ENCODE data around the gene CACHD1. TPM values are rescaled to one million over a fixed set of nuclear protein-coding genes. Genes with fewer than 3 reads are reported as not detected.

CACHD1 gene
- polyA plus RNA-seq, 2 of the 4 experiments (the other 2 are of a cell fraction), result 0.72 to 1.6 TPM

DNA sequence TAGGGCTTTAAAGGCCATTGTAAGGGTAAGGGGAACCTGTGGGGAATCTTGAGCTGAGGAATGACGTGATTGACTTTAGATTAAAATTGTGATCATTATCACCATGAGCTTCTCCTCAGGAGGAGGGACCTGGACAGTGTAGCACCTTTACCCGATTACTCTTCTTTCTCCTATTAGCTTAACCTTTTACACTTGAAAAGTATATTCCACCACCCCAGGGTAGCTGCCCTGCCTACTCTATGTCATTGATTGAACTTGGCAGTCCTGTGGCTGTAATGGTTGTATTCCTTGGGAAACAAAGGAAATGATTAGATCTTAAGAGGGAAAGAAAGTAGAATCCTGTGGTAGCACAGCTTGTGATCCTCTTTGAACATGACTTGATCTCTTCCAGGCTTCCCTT, 47.7 kb downstream of the CACHD1 start (continued):
- no peak for TF ChIP-seq HOXB13 (CRISPR knock-in tag; IDR thresholded peaks at IDR 0.05; ENCODE audit: low read depth)

GRCh38 chr1:64518692-64519481, 49.0 kb downstream of the CACHD1 start:
- ChIA-PET POLR2A (no interaction called here), CTCF (no interaction called here)
- H3K4me3 ChIP-seq, result no peak overlapping the region
- ATAC-seq (no peak), FAIRE-seq (no peak), DNase-seq (ENCODE audit: low read depth in 1 of 2, low spot score in 1 of 2) (no peak)
- peaks cover 14% of the 10 kb centered on the region; the same call in 2 of the 3 replicates for H3K4me1 ChIP-seq
- no peak overlapping the region for H3K27ac ChIP-seq
- TF ChIP-seq CHD2 (IDR thresholded peaks at IDR 0.05; ENCODE audit: low read length, partially characterized antibody), result no peak
- TF ChIP-seq RNF2 (IDR thresholded peaks at IDR 0.05; ENCODE audit: borderline replicate concordance, low read depth), result no peak
- no peak for TF ChIP-seq ATOH8 (CRISPR knock-in tag; IDR thresholded peaks at IDR 0.05; ENCODE audit: low read depth)
- TF ChIP-seq BHLHE40 (IDR thresholded peaks at IDR 0.05; ENCODE audit: low read depth, low read length), result no peak
- no peak for TF ChIP-seq REST (IDR thresholded peaks at IDR 0.05)
- no peak for TF ChIP-seq TFCP2L1 (CRISPR knock-in tag; IDR thresholded peaks at IDR 0.05)
- no peak for TF ChIP-seq FOSB (CRISPR knock-in tag; IDR thresholded peaks at IDR 0.05)
- TF ChIP-seq NFE2L2 (conservative IDR thresholded peaks at IDR 0.05; ENCODE audit: low read length), result no peak
- no peak for TF ChIP-seq SMC3 (IDR thresholded peaks at IDR 0.05)
- TF ChIP-seq TP53 (CRISPR knock-in tag; IDR thresholded peaks at IDR 0.05), result no peak
- TF ChIP-seq EHMT2 (IDR thresholded peaks at IDR 0.05; ENCODE audit: low read depth), result no peak
- no peak for TF ChIP-seq HOXB13 (CRISPR knock-in tag; IDR thresholded peaks at IDR 0.05; ENCODE audit: low read depth)
- no peak for TF ChIP-seq NPAS2 (CRISPR knock-in tag; IDR thresholded peaks at IDR 0.05; ENCODE audit: borderline replicate concordance)
- no peak for TF ChIP-seq EHF (CRISPR knock-in tag; IDR thresholded peaks at IDR 0.05)
- no peak for TF ChIP-seq EP300 (IDR thresholded peaks at IDR 0.05)
- no peak for TF ChIP-seq PHF8 (IDR thresholded peaks at IDR 0.05; ENCODE audit: borderline replicate concordance, low read depth)
- no peak for TF ChIP-seq HOXB5 (CRISPR knock-in tag; IDR thresholded peaks at IDR 0.05)
- TF ChIP-seq, protein P1, sequence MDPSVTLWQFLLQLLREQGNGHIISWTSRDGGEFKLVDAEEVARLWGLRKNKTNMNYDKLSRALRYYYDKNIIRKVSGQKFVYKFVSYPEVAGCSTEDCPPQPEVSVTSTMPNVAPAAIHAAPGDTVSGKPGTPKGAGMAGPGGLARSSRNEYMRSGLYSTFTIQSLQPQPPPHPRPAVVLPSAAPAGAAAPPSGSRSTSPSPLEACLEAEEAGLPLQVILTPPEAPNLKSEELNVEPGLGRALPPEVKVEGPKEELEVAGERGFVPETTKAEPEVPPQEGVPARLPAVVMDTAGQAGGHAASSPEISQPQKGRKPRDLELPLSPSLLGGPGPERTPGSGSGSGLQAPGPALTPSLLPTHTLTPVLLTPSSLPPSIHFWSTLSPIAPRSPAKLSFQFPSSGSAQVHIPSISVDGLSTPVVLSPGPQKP (IDR thresholded peaks at IDR 0.05; ENCODE audit: low read depth, low read length), result no peak
- no peaks in the 10 kb centered on the region for H3K9me3 ChIP-seq
- H3K4me2 ChIP-seq, result no peak overlapping the region
- 20% methylated on average over 1 of the region's 1 CpG for WGBS (ENCODE audit: missing lambda C conversion rate)

DNA sequence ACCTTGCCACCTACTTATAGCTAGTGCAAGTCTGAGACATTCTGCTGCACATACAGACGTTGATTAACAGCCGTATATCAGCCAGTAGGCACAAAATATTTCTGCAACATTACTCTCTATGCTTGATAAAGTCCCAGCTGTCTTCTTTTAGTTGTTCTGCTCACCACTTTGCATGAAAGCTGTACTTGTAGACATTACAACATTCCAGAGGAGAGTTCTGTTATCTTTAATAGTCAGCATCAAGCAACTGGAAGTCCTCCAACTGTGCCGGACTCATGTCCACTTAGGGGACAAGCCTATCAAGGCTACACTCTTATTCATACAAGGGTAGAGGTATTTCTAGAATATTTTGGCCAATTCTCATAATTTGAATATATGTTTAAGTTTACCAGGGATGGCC, 50.0 kb downstream of the CACHD1 start:
- no peak overlapping the region for H3K4me3 ChIP-seq
- ChIA-PET CTCF (no interaction called here), POLR2A (no interaction called here)
- no peak for DNase-seq (ENCODE audit: low read depth in 1 of 2, low spot score in 1 of 2)
- H3K9me3 ChIP-seq, result no peaks in the 10 kb centered on the region
- WGBS (ENCODE audit: missing lambda C conversion rate), result 66% methylated on average over 3 of the region's 3 CpGs
- no peak overlapping the region for H3K27ac ChIP-seq
- no peak for FAIRE-seq
- no peak for ATAC-seq
- H3K4me1 ChIP-seq, result peaks cover 14% of the 10 kb centered on the region; the same call in 2 of the 3 replicates
- no peak overlapping the region for H3K4me2 ChIP-seq
- TF ChIP-seq CBX2 (IDR thresholded peaks at IDR 0.05; ENCODE audit: borderline replicate concordance, low read depth), result no peak
- TF ChIP-seq KDM5A (IDR thresholded peaks at IDR 0.05), result no peak
- no peak for TF ChIP-seq MAZ (IDR thresholded peaks at IDR 0.05; ENCODE audit: borderline replicate concordance, low read depth, low read length)
- TF ChIP-seq HDAC2 (IDR thresholded peaks at IDR 0.05), result no peak
- TF ChIP-seq BHLHE40 (IDR thresholded peaks at IDR 0.05; ENCODE audit: low read depth, low read length), result no peak
- TF ChIP-seq CHD2 (IDR thresholded peaks at IDR 0.05; ENCODE audit: low read length, partially characterized antibody), result no peak
- TF ChIP-seq, protein P2, sequence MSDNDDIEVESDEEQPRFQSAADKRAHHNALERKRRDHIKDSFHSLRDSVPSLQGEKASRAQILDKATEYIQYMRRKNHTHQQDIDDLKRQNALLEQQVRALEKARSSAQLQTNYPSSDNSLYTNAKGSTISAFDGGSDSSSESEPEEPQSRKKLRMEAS (IDR thresholded peaks at IDR 0.05), result no peak
- TF ChIP-seq ATOH8 (CRISPR knock-in tag; IDR thresholded peaks at IDR 0.05; ENCODE audit: low read depth), result no peak
- TF ChIP-seq NFE2L2 (conservative IDR thresholded peaks at IDR 0.05; ENCODE audit: low read length), result no peak
- no peak for TF ChIP-seq EHMT2 (IDR thresholded peaks at IDR 0.05; ENCODE audit: low read depth)
- TF ChIP-seq TFCP2L1 (CRISPR knock-in tag; IDR thresholded peaks at IDR 0.05), result no peak
- TF ChIP-seq, protein P1 (IDR thresholded peaks at IDR 0.05; ENCODE audit: low read depth, low read length), result no peak
- TF ChIP-seq, protein P3, sequence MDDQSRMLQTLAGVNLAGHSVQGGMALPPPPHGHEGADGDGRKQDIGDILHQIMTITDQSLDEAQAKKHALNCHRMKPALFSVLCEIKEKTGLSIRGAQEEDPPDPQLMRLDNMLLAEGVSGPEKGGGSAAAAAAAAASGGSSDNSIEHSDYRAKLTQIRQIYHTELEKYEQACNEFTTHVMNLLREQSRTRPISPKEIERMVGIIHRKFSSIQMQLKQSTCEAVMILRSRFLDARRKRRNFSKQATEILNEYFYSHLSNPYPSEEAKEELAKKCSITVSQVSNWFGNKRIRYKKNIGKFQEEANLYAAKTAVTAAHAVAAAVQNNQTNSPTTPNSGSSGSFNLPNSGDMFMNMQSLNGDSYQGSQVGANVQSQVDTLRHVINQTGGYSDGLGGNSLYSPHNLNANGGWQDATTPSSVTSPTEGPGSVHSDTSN (IDR thresholded peaks at IDR 0.05), result no peak
